ENCODE results near the gene FAM204A. TPM values are rescaled to one million over a fixed set of nuclear protein-coding genes. Genes with fewer than 3 reads are reported as not detected.

FAM204A gene
- total and polyA plus RNA-seq, 10 of the 15 experiments (the other 5 are each of a cell fraction or from before 2014, with no cell fraction given) = 24.5 to 96.0 (median 67.6) TPM

GRCh38 chr10:118308664-118309063, 33.5 kb downstream of the FAM204A start:
- DNase-seq (ENCODE audit: low read depth, low spot score) = no peak
- no peak for FAIRE-seq
- Histone ChIP-seq H2AFZ (ENCODE audit: control insufficient read depth, low read depth, low read length) (no peak overlapping the region), H3K27me3 (replicated peaks in 1 of 2; ENCODE audit: control insufficient read depth in 2 of 2, insufficient read depth in 2 of 2, low read length in 1 of 2) (no peaks in the 10 kb centered on the region), H3K4me3 (no peak overlapping the region), H4K20me1 (ENCODE audit: control insufficient read depth, insufficient read depth) (no peaks in the 10 kb centered on the region), H3K27ac (ENCODE audit: control insufficient read depth, insufficient read depth) (no peak overlapping the region), H3K36me3 (ENCODE audit: control insufficient read depth in 2 of 2, insufficient read depth in 2 of 2, low read length in 1 of 2) (peaks cover 3 to 23% of the 10 kb centered on the region in 2 experiments), H3K4me2 (ENCODE audit: control insufficient read depth, insufficient read depth) (no peak overlapping the region), H3K4me1 (ENCODE audit: control insufficient read depth, insufficient read depth, low read length) (no peaks in the 10 kb centered on the region), H3K79me2 (ENCODE audit: control insufficient read depth, insufficient read depth, low read length) (no peaks in the 10 kb centered on the region), H3K9ac (ENCODE audit: control insufficient read depth, insufficient read depth, low read length) (no peak overlapping the region), H3K9me3 (replicated peaks; ENCODE audit: control insufficient read depth, insufficient read depth, low read length) (no peaks in the 10 kb centered on the region)
- ChIA-PET POLR2A (no interaction called here), RAD21 (ENCODE audit: unreplicated experiment) (no interaction called here), CTCF (no interaction called here), SMC1A (ENCODE audit: uncharacterized antibody, unreplicated experiment) (no interaction called here)
- in situ Hi-C loops (cut with MboI) (no loop called here), intact Hi-C loops (cut with micrococcal nuclease; ENCODE audit: unreplicated experiment) (no loop called here)
- no TSS peak for BruUV-seq (replicated peaks)
- WGBS (ENCODE audit: insufficient coverage, insufficient replicate concordance, low lambda C conversion rate, missing lambda C conversion rate) = 99% methylated on average over 6 of the region's 6 CpGs
- ATAC-seq = no peak
- TF ChIP-seq CTCF (IDR thresholded peaks at IDR 0.05 in 2 of 3, conservative IDR thresholded peaks at IDR 0.05 in 1 of 3; ENCODE audit: control insufficient read depth in 2 of 3, extremely low read depth in 1 of 3, insufficient read depth in 1 of 3, low read depth in 3 of 3, low read length in 3 of 3) (0 out of 6 replicates have a peak, but pooled peaks of 1 of the 3 experiments have one; percentile 2), LARP7 (IDR thresholded peaks at IDR 0.05) (no peak)

- ATAC-seq = no peak
- H3K27ac ChIP-seq (ENCODE audit: control insufficient read depth, insufficient read depth) = no peak overlapping the region
- H2AFZ ChIP-seq (ENCODE audit: control insufficient read depth, low read depth, low read length) = no peak overlapping the region
- intact Hi-C loops (cut with micrococcal nuclease; ENCODE audit: unreplicated experiment) (no loop called here), in situ Hi-C loops (cut with MboI) (no loop called here)
- CTCF ChIA-PET = no interaction called here
- H3K9ac ChIP-seq (ENCODE audit: control insufficient read depth, insufficient read depth, low read length) = no peak overlapping the region
- 72% methylated on average over 4 of the region's 4 CpGs for WGBS (ENCODE audit: insufficient coverage, insufficient replicate concordance, low lambda C conversion rate, missing lambda C conversion rate)
- BruUV-seq (replicated peaks) = no TSS peak
- H3K27me3 ChIP-seq (replicated peaks in 1 of 2; ENCODE audit: control insufficient read depth in 2 of 2, insufficient read depth in 2 of 2, low read length in 1 of 2) = no peaks in the 10 kb centered on the region
- H3K4me1 ChIP-seq (ENCODE audit: control insufficient read depth, insufficient read depth, low read length) = no peaks in the 10 kb centered on the region
- RAD21 ChIA-PET (ENCODE audit: unreplicated experiment) = no interaction called here
- peaks cover 3 to 20% of the 10 kb centered on the region in 2 experiments for H3K36me3 ChIP-seq (ENCODE audit: control insufficient read depth in 2 of 2, insufficient read depth in 2 of 2, low read length in 1 of 2)
- H3K4me2 ChIP-seq (ENCODE audit: control insufficient read depth, insufficient read depth) = no peak overlapping the region
- FAIRE-seq = no peak
- no peaks in the 10 kb centered on the region for H3K9me3 ChIP-seq (replicated peaks; ENCODE audit: control insufficient read depth, insufficient read depth, low read length)
- POLR2A ChIA-PET = no interaction called here
- no peaks in the 10 kb centered on the region for H3K79me2 ChIP-seq (ENCODE audit: control insufficient read depth, insufficient read depth, low read length)
- H4K20me1 ChIP-seq (ENCODE audit: control insufficient read depth, insufficient read depth) = no peaks in the 10 kb centered on the region
- DNase-seq (ENCODE audit: low read depth, low spot score) = no peak
- no peak overlapping the region for H3K4me3 ChIP-seq
- SMC1A ChIA-PET (ENCODE audit: uncharacterized antibody, unreplicated experiment) = no interaction called here
- TF ChIP-seq POLR2AphosphoS2 (IDR thresholded peaks at IDR 0.05; ENCODE audit: low read depth, low read length) (no peak), EED (IDR thresholded peaks at IDR 0.05; ENCODE audit: low read depth) (no peak), ZNF217 (IDR thresholded peaks at IDR 0.05) (no peak), MLLT1 (IDR thresholded peaks at IDR 0.05) (no peak), RELA (IDR thresholded peaks at IDR 0.05; ENCODE audit: borderline replicate concordance, partially characterized antibody) (no peak), BACH1 (IDR thresholded peaks at IDR 0.05; ENCODE audit: borderline replicate concordance) (no peak), ATF7 (IDR thresholded peaks at IDR 0.05; ENCODE audit: low read depth) (no peak), RFX5 (IDR thresholded peaks at IDR 0.05; ENCODE audit: low read depth, low read length) (no peak), BCL11A (IDR thresholded peaks at IDR 0.05; ENCODE audit: low read depth, low read length) (no peak), POU2F2 (IDR thresholded peaks at IDR 0.05; ENCODE audit: borderline replicate concordance, low read depth, low read length) (no peak)
- TF ChIP-seq, protein P1, sequence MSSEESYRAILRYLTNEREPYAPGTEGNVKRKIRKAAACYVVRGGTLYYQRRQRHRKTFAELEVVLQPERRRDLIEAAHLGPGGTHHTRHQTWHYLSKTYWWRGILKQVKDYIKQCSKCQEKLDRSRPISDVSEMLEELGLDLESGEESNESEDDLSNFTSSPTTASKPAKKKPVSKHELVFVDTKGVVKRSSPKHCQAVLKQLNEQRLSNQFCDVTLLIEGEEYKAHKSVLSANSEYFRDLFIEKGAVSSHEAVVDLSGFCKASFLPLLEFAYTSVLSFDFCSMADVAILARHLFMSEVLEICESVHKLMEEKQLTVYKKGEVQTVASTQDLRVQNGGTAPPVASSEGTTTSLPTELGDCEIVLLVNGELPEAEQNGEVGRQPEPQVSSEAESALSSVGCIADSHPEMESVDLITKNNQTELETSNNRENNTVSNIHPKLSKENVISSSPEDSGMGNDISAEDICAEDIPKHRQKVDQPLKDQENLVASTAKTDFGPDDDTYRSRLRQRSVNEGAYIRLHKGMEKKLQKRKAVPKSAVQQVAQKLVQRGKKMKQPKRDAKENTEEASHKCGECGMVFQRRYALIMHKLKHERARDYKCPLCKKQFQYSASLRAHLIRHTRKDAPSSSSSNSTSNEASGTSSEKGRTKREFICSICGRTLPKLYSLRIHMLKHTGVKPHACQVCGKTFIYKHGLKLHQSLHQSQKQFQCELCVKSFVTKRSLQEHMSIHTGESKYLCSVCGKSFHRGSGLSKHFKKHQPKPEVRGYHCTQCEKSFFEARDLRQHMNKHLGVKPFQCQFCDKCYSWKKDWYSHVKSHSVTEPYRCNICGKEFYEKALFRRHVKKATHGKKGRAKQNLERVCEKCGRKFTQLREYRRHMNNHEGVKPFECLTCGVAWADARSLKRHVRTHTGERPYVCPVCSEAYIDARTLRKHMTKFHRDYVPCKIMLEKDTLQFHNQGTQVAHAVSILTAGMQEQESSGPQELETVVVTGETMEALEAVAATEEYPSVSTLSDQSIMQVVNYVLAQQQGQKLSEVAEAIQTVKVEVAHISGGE (CRISPR knock-in tag; IDR thresholded peaks at IDR 0.05) = no peak
Measured at GRCh38 chr10:118307859-118308258, 34.3 kb downstream of the FAM204A start.
